ENCODE data around the gene ARSI.
"Not testable (repeated sequence)": the region's sequence is repeated elsewhere in the genome, so short reads cannot be mapped to it uniquely, and the experiment has no call there.

The ARSI gene

GRCh38 chr5:150252489-150252888, 50.2 kb downstream of the ARSI start:
- TF ChIP-seq ZNF274 (IDR thresholded peaks at IDR 0.05; ENCODE audit: low read depth, low read length) = no peak
- no peak overlapping the region for H3K4me3 ChIP-seq (ENCODE audit: low read length)

GRCh38 chr5:150251504-150251903, 51.2 kb downstream of the ARSI start:
- TF ChIP-seq ZNF274 (IDR thresholded peaks at IDR 0.05; ENCODE audit: low read depth, low read length) = no peak
- H3K4me3 ChIP-seq (ENCODE audit: low read length) = no peak overlapping the region

GRCh38 chr5:150249744-150250143, 53.0 kb downstream of the ARSI start:
- TF ChIP-seq ZNF274 (IDR thresholded peaks at IDR 0.05; ENCODE audit: low read depth, low read length) = no peak
- H3K4me3 ChIP-seq (ENCODE audit: low read length) = no peak overlapping the region

- H3K4me3 ChIP-seq (ENCODE audit: low read length) = no peak overlapping the region
- TF ChIP-seq ZNF274 (IDR thresholded peaks at IDR 0.05; ENCODE audit: low read depth, low read length) = no peak
These were observed 53.8 kb downstream of the ARSI start for GRCh38 chr5:150248946-150249345.

GRCh38 chr5:150248493-150248892, 54.2 kb downstream of the ARSI start:
- not testable (repeated sequence) for H3K4me3 ChIP-seq (ENCODE audit: low read length)

- H3K4me3 ChIP-seq (ENCODE audit: low read length) = no peak overlapping the region
- no peak for TF ChIP-seq ZNF274 (IDR thresholded peaks at IDR 0.05; ENCODE audit: low read depth, low read length)
These were observed 55.0 kb downstream of the ARSI start for GRCh38 chr5:150247726-150248125.

- TF ChIP-seq ZNF274 (IDR thresholded peaks at IDR 0.05; ENCODE audit: low read depth, low read length) = no peak
- no peak overlapping the region for H3K4me3 ChIP-seq (ENCODE audit: low read length)
These were observed 55.9 kb downstream of the ARSI start for GRCh38 chr5:150246835-150247234.

- TF ChIP-seq ZNF274 (IDR thresholded peaks at IDR 0.05; ENCODE audit: low read depth, low read length) = no peak
- H3K4me3 ChIP-seq (ENCODE audit: low read length) = no peak overlapping the region
These were observed 56.3 kb downstream of the ARSI start for GRCh38 chr5:150246429-150246828.
